ENCODE measurements around the gene CALML5. TPM values are rescaled to one million over a fixed set of nuclear protein-coding genes. Genes with fewer than 3 reads are reported as not detected.
A peak's percentile ranks its signal among the peaks of the same experiment; 100 is the strongest.

CALML5 gene
- total RNA-seq, 1 donor from 2014 or later, result not detected

- Mint-ChIP-seq H3K4me1 (ENCODE audit: low read depth) (peaks cover 9% of the 10 kb centered on the region), H3K27me3 (ENCODE audit: low read depth) (peaks cover 4% of the 10 kb centered on the region), H3K36me3 (ENCODE audit: low read depth) (peaks cover 3% of the 10 kb centered on the region), H3K27ac (ENCODE audit: unreplicated experiment) (no peak overlapping the region), H3K9me3 (ENCODE audit: low read depth) (no peaks in the 10 kb centered on the region), H3K4me3 (ENCODE audit: unreplicated experiment) (no peak overlapping the region)
- TF ChIP-seq CTCF (IDR thresholded peaks at IDR 0.05), result no peak
- no peak for DNase-seq (ENCODE audit: low spot score)
Observed at GRCh38 chr10:5530412-5530806, 31.0 kb upstream of the CALML5 start.

- no peak for TF ChIP-seq CTCF (IDR thresholded peaks at IDR 0.05)
- DNase-seq (ENCODE audit: low spot score), result no peak
- Mint-ChIP-seq H3K4me3 (ENCODE audit: unreplicated experiment) (no peak overlapping the region), H3K27ac (ENCODE audit: unreplicated experiment) (no peak overlapping the region), H3K36me3 (ENCODE audit: low read depth) (peaks cover 3% of the 10 kb centered on the region), H3K9me3 (ENCODE audit: low read depth) (no peaks in the 10 kb centered on the region), H3K4me1 (ENCODE audit: low read depth) (peaks cover 4% of the 10 kb centered on the region), H3K27me3 (ENCODE audit: low read depth) (peaks cover 4% of the 10 kb centered on the region)
Observed at GRCh38 chr10:5529702-5530411, 30.5 kb upstream of the CALML5 start.

- no peaks in the 10 kb centered on the region for H3K9me3 Mint-ChIP-seq (ENCODE audit: low read depth)
Observed at GRCh38 chr10:5528989-5529701, 29.8 kb upstream of the CALML5 start.

GRCh38 chr10:5527332-5528200, 28.2 kb upstream of the CALML5 start:
- peak; percentile 63 for DNase-seq (ENCODE audit: low spot score)
- no peaks in the 10 kb centered on the region for H3K36me3 Mint-ChIP-seq (ENCODE audit: low read depth)
- no peaks in the 10 kb centered on the region for H3K27me3 Mint-ChIP-seq (ENCODE audit: low read depth)
- no peaks in the 10 kb centered on the region for H3K9me3 Mint-ChIP-seq (ENCODE audit: low read depth)
- H3K4me1 Mint-ChIP-seq (ENCODE audit: low read depth), result no peaks in the 10 kb centered on the region
- TF ChIP-seq CTCF (IDR thresholded peaks at IDR 0.05), result no peak
- H3K27ac Mint-ChIP-seq (ENCODE audit: unreplicated experiment), result no peak overlapping the region
- H3K4me3 Mint-ChIP-seq (ENCODE audit: unreplicated experiment), result no peak overlapping the region

More at GRCh38 chr10:5528989-5529701, 29.8 kb upstream of the CALML5 start:
- Mint-ChIP-seq H3K4me3 (ENCODE audit: unreplicated experiment) (no peak overlapping the region), H3K27me3 (ENCODE audit: low read depth) (peaks cover 4% of the 10 kb centered on the region), H3K27ac (ENCODE audit: unreplicated experiment) (no peak overlapping the region), H3K36me3 (ENCODE audit: low read depth) (peaks cover 3% of the 10 kb centered on the region), H3K4me1 (ENCODE audit: low read depth) (no peaks in the 10 kb centered on the region)
- DNase-seq (ENCODE audit: low spot score), result peak; percentile 67
- TF ChIP-seq CTCF (IDR thresholded peaks at IDR 0.05), result no peak
